GM12878 (cell line): ENCODE data around the gene REM2. TPM values are rescaled to one million over a fixed set of nuclear protein-coding genes. Genes with fewer than 3 reads are reported as not detected.

Experiments
- ATAC-seq: fragments of 200-7000 bp; cut with Tn5 transposase; 3 replicates; pipeline ENCODE4 v1.9.1; 2020; ENCODE audit warnings: mild to moderate bottlenecking, moderate library complexity
- BruUV-seq: library from RNA; stranded (reverse); fragments of 400-500 nt; replicated peaks from 2 replicates; lab custom pipeline; 2021; lab: Mats Ljungman, UMichigan
- CTCF ChIA-PET: fragments of 300-600 bp; sonication (Branson Sonifier 250); formaldehyde crosslinking; extraction: SDS; loops from one replicate; lab custom pipeline; 2021; ENCODE audit warnings: inconsistent platforms; lab: Yijun Ruan, JAX
- POLR2A ChIA-PET: fragments of 350-600 bp; formaldehyde crosslinking; extraction: SDS; loops from one replicate; lab custom pipeline; 2021; ENCODE audit warnings: inconsistent platforms; lab: Charles Lee
- RAD21 ChIA-PET: fragments of 300-600 bp; sonication (Branson Sonifier 250); formaldehyde crosslinking; loops from one replicate; lab custom pipeline; 2023; ENCODE audit warnings: antibody characterized with exemption; ENCODE audit not compliant: unreplicated experiment; lab: Charles Lee
- SMC1A ChIA-PET: fragments of 300-600 bp; sonication (Branson Sonifier 250); formaldehyde crosslinking; loops from one replicate; lab custom pipeline; 2023; ENCODE audit not compliant: unreplicated experiment, uncharacterized antibody; lab: Charles Lee
- DNase-seq: peaks from one replicate; pipeline ENCODE4 v3.0.0-alpha.2; 2011; ENCODE audit warnings: low read depth, low spot score
- FAIRE-seq: peaks from 3 replicates; lab custom pipeline; 2011; peaks lifted over from hg19 to GRCh38; lab: Jason Lieb, UNC
- H2AFZ ChIP-seq: 2 replicates; pipeline ENCODE4 v1.6.0; 2011; ENCODE audit warnings: low read depth, low read length, control low read depth; ENCODE audit not compliant: control insufficient read depth
- H3K27ac ChIP-seq: 2 replicates; pipeline ENCODE4 v1.5.1; 2011; ENCODE audit warnings: control low read depth; ENCODE audit not compliant: control insufficient read depth, insufficient read depth
- H3K27me3 ChIP-seq, 2 experiments: replicated peaks in 1 of 2; 2 replicates each; pipeline versions ENCODE4 v1.6.0 to v1.6.1; 2011; ENCODE audit warnings: low read length in 1 of 2; ENCODE audit not compliant: control insufficient read depth in 2 of 2, insufficient read depth in 2 of 2
- H3K36me3 ChIP-seq, 2 experiments: 2 replicates each; pipeline ENCODE4 v1.5.1; 2011; ENCODE audit warnings: low read length in 1 of 2; ENCODE audit not compliant: control insufficient read depth in 2 of 2, insufficient read depth in 2 of 2
- H3K4me1 ChIP-seq: 2 replicates; pipeline ENCODE4 v1.6.1; 2011; ENCODE audit warnings: mild to moderate bottlenecking, low read length, moderate library complexity, mixed read lengths; ENCODE audit not compliant: control insufficient read depth, insufficient read depth
- H3K4me2 ChIP-seq: 2 replicates; pipeline ENCODE4 v1.6.0; 2011; ENCODE audit warnings: control low read depth; ENCODE audit not compliant: control insufficient read depth, insufficient read depth
- H3K4me3 ChIP-seq: fragments of 200-600 bp; sonication (generic); 2 replicates; pipeline ENCODE4 v1.5.1; 2016
- H3K79me2 ChIP-seq: 2 replicates; pipeline ENCODE4 v1.6.0; 2011; ENCODE audit warnings: low read length; ENCODE audit not compliant: control insufficient read depth, insufficient read depth
- H3K9ac ChIP-seq: 2 replicates; pipeline ENCODE4 v1.8.0; 2011; ENCODE audit warnings: low read length, control low read depth, mixed read lengths; ENCODE audit not compliant: control insufficient read depth, insufficient read depth
- H3K9me3 ChIP-seq: replicated peaks from 3 replicates; pipeline ENCODE4 v1.5.1; 2011; ENCODE audit warnings: mild to moderate bottlenecking, low read length; ENCODE audit not compliant: control insufficient read depth, insufficient read depth
- H4K20me1 ChIP-seq: 2 replicates; pipeline ENCODE4 v1.6.0; 2011; ENCODE audit not compliant: control insufficient read depth, insufficient read depth
- CEBPZ ChIP-seq: fragments of 150-350 bp; IDR thresholded peaks from 2 replicates; pipeline ENCODE4 v1.6.1; 2016; ENCODE audit warnings: low read depth, low read length
- FOS ChIP-seq: IDR thresholded peaks from 3 replicates; pipeline ENCODE4 v1.6.1; 2011; ENCODE audit warnings: borderline replicate concordance; ENCODE audit not compliant: insufficient read length; ENCODE audit errors: extremely low read depth
- GABPA ChIP-seq: IDR thresholded peaks from 2 replicates; pipeline ENCODE4 v1.6.1; 2014; ENCODE audit warnings: antibody characterized with exemption, low read depth, mild to moderate bottlenecking, inconsistent platforms
- POLR2A ChIP-seq: IDR thresholded peaks from 2 replicates; pipeline ENCODE4 v1.6.1; 2011; ENCODE audit warnings: low read depth, mild to moderate bottlenecking, low read length
- SUZ12 ChIP-seq: fragments of 200-600 bp; sonication (generic); IDR thresholded peaks from one replicate; pipeline ENCODE4 v1.6.1; 2018; ENCODE audit warnings: antibody characterized with exemption, mild to moderate bottlenecking; ENCODE audit not compliant: unreplicated experiment
- ZNF274 ChIP-seq: IDR thresholded peaks from one replicate; pipeline ENCODE4 v1.8.0; 2011; ENCODE audit not compliant: insufficient read length, insufficient read depth
- WGBS: methylation state at CpG from one replicate; pipeline ENCODE4 v1.1.6; 2016; ENCODE audit warnings: low lambda C conversion rate; ENCODE audit not compliant: insufficient replicate concordance, insufficient coverage; ENCODE audit errors: missing lambda C conversion rate; 5-methylcytosine and 5-hydroxymethylcytosine counted together
- in situ Hi-C: fragments of 300-500 bp; cut with MboI; formaldehyde crosslinking; loops from 9 replicates; pipeline ENCODE4 v1.14.3; 2018; ENCODE audit warnings: mixed read lengths
- intact Hi-C: fragments of 100-400 bp; cut with micrococcal nuclease; formaldehyde crosslinking; loops from one replicate; pipeline ENCODE4 v1.14.2; 2022; ENCODE audit not compliant: unreplicated experiment
- polyA plus RNA-seq, 11 experiments: library from polyadenylated mRNA; depleted of rRNA in 4 of 11; unstranded in 6 of 11; stranded (reverse) in 5 of 11; fragments of >200 nt; fragmentation: Nextera tagmentation in 4 of 11; fragmentation: Illumina TruSeq in 1 of 11; extraction: Ambion mirVana in 4 of 11; extraction: Trizol in 1 of 11; gene quantifications; 1 replicate in 1 of 11; 2 replicates in 10 of 11; pipeline versions ENCODE4 v1.2.1 to v1.2.3, GENCODE V29; 2011 to 2016; ENCODE audit warnings: inconsistent platforms in 2 of 11, missing spikeins in 2 of 11, low read depth in 1 of 11
- total RNA-seq, 4 experiments: library from RNA; depleted of rRNA in 3 of 4; stranded (reverse); fragments of >200 nt in 3 of 4; fragmentation: Illumina TruSeq in 1 of 4; extraction: Trizol in 1 of 4; gene quantifications; 2 replicates each; pipeline versions ENCODE4 v1.2.1 to v1.2.3, GENCODE V29; 2013 to 2021
- TF ChIP-seq, protein P1 (sequence below): IDR thresholded peaks from 2 replicates; pipeline ENCODE4 v1.6.1; 2012; ENCODE audit warnings: low read length, inconsistent platforms

Gene REM2
- total and polyA plus RNA-seq, 10 of the 15 experiments (the other 5 are each of a cell fraction or from before 2014, with no cell fraction given), result 0.27 to 1.5 (median 0.83) TPM

GRCh38 chr14:22875748-22876319 is 7.2 kb upstream of the REM2 start (continued):
- no peak for TF ChIP-seq ZNF274
- no peak for TF ChIP-seq SUZ12
- TF ChIP-seq CEBPZ, result no peak

GRCh38 chr14:22877000-22877501 is 6.0 kb upstream of the REM2 start:
- CTCF ChIA-PET, result interaction anchor here (0.9 to 6.9 kb wide), 2 partner anchors 18 to 24 kb away, joined by 4 to 91 read pairs; no protein-coding TSS in a partner anchor

More at GRCh38 chr14:22877000-22877501, 6.0 kb upstream of the REM2 start:
- RAD21 ChIA-PET, result interaction anchor here (0.6 kb wide), 1 partner anchor 11 kb away, joined by 4 read pairs; no protein-coding TSS in a partner anchor
- no peaks in the 10 kb centered on the region for H3K9me3 ChIP-seq
- DNase-seq (no peak), FAIRE-seq (no peak), ATAC-seq (no peak)
- H3K27ac ChIP-seq, result no peak overlapping the region
- no peak overlapping the region for H3K4me2 ChIP-seq
- in situ Hi-C loops (no loop called here), intact Hi-C loops (no loop called here)
- no peak overlapping the region for H2AFZ ChIP-seq
- H3K9ac ChIP-seq, result no peak overlapping the region
- H3K4me1 ChIP-seq, result peaks cover 2% of the 10 kb centered on the region; the same call in 1 of the 2 replicates
- H3K4me3 ChIP-seq, result no peak overlapping the region
- SMC1A ChIA-PET, result no interaction called here
- H3K79me2 ChIP-seq, result peaks cover 16% of the 10 kb centered on the region
- POLR2A ChIA-PET, result no interaction called here
- no peaks in the 10 kb centered on the region for H3K27me3 ChIP-seq
- BruUV-seq, result no TSS peak
- WGBS, result 97% methylated on average over 22 of the region's 22 CpGs
- H3K36me3 ChIP-seq, result peaks cover 22 to 30% of the 10 kb centered on the region in 2 experiments
- TF ChIP-seq, protein P1, sequence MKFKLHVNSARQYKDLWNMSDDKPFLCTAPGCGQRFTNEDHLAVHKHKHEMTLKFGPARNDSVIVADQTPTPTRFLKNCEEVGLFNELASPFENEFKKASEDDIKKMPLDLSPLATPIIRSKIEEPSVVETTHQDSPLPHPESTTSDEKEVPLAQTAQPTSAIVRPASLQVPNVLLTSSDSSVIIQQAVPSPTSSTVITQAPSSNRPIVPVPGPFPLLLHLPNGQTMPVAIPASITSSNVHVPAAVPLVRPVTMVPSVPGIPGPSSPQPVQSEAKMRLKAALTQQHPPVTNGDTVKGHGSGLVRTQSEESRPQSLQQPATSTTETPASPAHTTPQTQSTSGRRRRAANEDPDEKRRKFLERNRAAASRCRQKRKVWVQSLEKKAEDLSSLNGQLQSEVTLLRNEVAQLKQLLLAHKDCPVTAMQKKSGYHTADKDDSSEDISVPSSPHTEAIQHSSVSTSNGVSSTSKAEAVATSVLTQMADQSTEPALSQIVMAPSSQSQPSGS, result no peak
- TF ChIP-seq FOS (no peak), GABPA (no peak), POLR2A (peak; percentile 32; the same call in 1 of the 2 replicates)
- TF ChIP-seq, all 136 proteins: peak for 1
- no peaks in the 10 kb centered on the region for H4K20me1 ChIP-seq
